Right lobe of liver (tissue), 6 donors: ENCODE results near the gene RGS9. TPM values are rescaled to one million over a fixed set of nuclear protein-coding genes. Genes with fewer than 3 reads are reported as not detected.
A peak's percentile ranks its signal among the peaks of the same experiment; 100 is the strongest.

Source experiments
- ATAC-seq, 4 donors: fragments of 200-7000 bp; cut with Tn5 transposase; one replicate each; pipeline ENCODE4 v1.9.1; 2020; ENCODE audit warnings: mild to moderate bottlenecking in 4 of 4, moderate library complexity in 4 of 4
- DNase-seq, 3 donors: peaks; one replicate each; pipeline ENCODE4 v3.0.0-alpha.2; 2020
- H3K27ac ChIP-seq, 3 donors: fragments of 200-600 bp; one replicate each; pipeline ENCODE4 v1.8.0; 2022
- H3K27me3 ChIP-seq, 2 donors: fragments of 200-600 bp; one replicate each; pipeline ENCODE4 v1.8.0; 2022
- H3K36me3 ChIP-seq, 4 donors: fragments of 200-600 bp; sonication (generic) in 1 of 4; one replicate each; pipeline versions ENCODE4 v1.5.1 to v1.8.0; 2017 to 2022; ENCODE audit warnings: control low read depth in 1 of 4
- H3K4me1 ChIP-seq, 4 donors: fragments of 200-600 bp; sonication (generic) in 1 of 4; one replicate each; pipeline versions ENCODE4 v1.5.1 to v1.8.0; 2017 to 2022; ENCODE audit warnings: control low read depth in 1 of 4
- H3K4me3 ChIP-seq, 3 donors: fragments of 200-600 bp; one replicate each; pipeline ENCODE4 v1.8.0; 2022
- H3K9me3 ChIP-seq, 4 donors: fragments of 200-600 bp; sonication (generic) in 1 of 4; one replicate each; pipeline versions ENCODE4 v1.5.1 to v1.8.0; 2017 to 2022; ENCODE audit warnings: control low read depth in 1 of 4
- POLR2A ChIP-seq: fragments of 450-650 bp; IDR thresholded peaks from one replicate; pipeline ENCODE4 v1.6.1; 2017; ENCODE audit warnings: antibody characterized with exemption, mild to moderate bottlenecking
- WGBS: methylation state at CpG from one replicate; pipeline ENCODE4 v1.1.6; 2018; ENCODE audit warnings: low coverage, low lambda C conversion rate; ENCODE audit not compliant: insufficient coverage; ENCODE audit errors: missing lambda C conversion rate; 5-methylcytosine and 5-hydroxymethylcytosine counted together
- intact Hi-C, 2 donors: fragments of 100-400 bp; cut with DNase I; formaldehyde crosslinking; loops; one replicate each; pipeline versions ENCODE4 v1.11.2 to v1.14.1; 2022
- total RNA-seq, 6 experiments: library from RNA; depleted of rRNA in 2 of 6; stranded (reverse); fragments of >200 nt in 2 of 6; fragmentation: NEBNext Ultra II Directional in 3 of 6; extraction: Animal tissue kit (Norgen Biotek cat#: 25700) in 3 of 6; gene quantifications; one replicate each; pipeline versions ENCODE4 v1.1.0 to v1.2.4, GENCODE V29; 2016 to 2023
- TF ChIP-seq, protein P1 (sequence below), 4 donors: fragments of 200-600 bp in 3 of 4; fragments of 450-650 bp in 1 of 4; IDR thresholded peaks; one replicate each; pipeline versions ENCODE4 v1.5.1 to v1.8.0; 2016 to 2022; ENCODE audit warnings: antibody characterized with exemption in 4 of 4, mild to moderate bottlenecking in 2 of 4
- donor health status: DM: no; HTN: yes; CAD: no.
- donor health status: DM: no; HTN: no; CAD: no.
- donor health status: DM: no; HTN: no; CAD: no.
- donor health status: DM: no; HTN: yes; CAD: no.
- donor health status: DM: no; HTN: yes; CAD: no.

The RGS9 gene
- total RNA-seq, 6 experiments from 2014 or later = 1.9 to 12.8 (median 5.7) TPM

DNA sequence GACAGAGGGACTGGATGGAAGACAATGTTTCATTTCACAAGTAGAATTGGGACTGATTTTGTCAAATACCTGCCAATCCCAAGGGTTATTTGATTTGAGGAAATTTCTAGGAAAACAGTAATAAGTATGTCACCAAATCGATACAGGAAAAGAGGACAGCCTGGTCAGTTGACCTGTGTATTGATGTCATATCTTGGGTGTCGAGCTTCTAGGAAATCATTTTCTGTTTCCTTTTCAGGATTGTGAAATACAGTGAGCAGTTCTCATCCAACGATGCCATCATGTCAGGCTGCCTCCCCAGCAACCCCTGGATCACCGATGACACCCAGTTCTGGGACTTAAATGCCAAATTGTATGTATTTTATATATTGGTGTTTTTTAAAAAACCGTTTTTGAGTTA lies 56.1 kb downstream of the RGS9 start:
- H3K27ac ChIP-seq = peak overlapping the region in 2 of 3 donors; percentile 9 to 35
- TF ChIP-seq POLR2A = no peak
- TF ChIP-seq, protein P1, sequence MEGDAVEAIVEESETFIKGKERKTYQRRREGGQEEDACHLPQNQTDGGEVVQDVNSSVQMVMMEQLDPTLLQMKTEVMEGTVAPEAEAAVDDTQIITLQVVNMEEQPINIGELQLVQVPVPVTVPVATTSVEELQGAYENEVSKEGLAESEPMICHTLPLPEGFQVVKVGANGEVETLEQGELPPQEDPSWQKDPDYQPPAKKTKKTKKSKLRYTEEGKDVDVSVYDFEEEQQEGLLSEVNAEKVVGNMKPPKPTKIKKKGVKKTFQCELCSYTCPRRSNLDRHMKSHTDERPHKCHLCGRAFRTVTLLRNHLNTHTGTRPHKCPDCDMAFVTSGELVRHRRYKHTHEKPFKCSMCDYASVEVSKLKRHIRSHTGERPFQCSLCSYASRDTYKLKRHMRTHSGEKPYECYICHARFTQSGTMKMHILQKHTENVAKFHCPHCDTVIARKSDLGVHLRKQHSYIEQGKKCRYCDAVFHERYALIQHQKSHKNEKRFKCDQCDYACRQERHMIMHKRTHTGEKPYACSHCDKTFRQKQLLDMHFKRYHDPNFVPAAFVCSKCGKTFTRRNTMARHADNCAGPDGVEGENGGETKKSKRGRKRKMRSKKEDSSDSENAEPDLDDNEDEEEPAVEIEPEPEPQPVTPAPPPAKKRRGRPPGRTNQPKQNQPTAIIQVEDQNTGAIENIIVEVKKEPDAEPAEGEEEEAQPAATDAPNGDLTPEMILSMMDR (IDR thresholded peaks at IDR 0.05) = no peak
- intact Hi-C loops = no loop called here
- H3K4me1 ChIP-seq = peaks cover 0 to 27% (median 11%) of the 10 kb centered on the region in 4 donors
- no peaks in the 10 kb centered on the region for H3K9me3 ChIP-seq
- no peak overlapping the region for H3K4me3 ChIP-seq
- no peaks in the 10 kb centered on the region for H3K27me3 ChIP-seq
- peak; percentile 55 to 79 (median 67) for ATAC-seq
- no peaks in the 10 kb centered on the region for H3K36me3 ChIP-seq
- DNase-seq = peak in 1 of 3 donors; percentile 44
- 13% methylated on average over 5 of the region's 5 CpGs for WGBS

DNA sequence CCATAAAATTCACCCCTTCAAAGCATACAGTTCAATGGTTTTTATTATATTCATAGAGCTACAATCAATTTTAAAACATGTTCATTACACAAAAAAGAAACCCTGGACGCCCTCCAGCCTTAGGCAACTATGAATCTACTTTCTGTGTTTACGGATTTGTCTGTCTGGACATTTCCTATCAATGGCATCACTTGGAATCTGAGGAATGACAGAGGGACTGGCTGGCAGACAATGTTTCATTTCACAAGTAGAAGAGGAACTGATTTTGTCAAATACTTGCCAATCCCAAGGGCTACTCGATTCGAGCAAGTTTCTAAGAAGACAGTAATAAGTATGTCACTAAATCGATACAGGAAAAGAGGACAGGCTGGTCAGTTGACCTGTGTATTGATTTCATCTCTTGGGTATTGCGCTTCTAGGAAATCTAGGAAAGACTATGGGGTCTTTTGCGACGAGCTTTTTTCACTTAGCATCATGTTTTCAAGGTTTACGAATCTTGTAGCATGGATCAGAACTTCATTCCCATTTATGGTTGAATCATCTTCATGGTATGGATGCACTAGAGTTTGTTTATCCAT lies 56.6 kb downstream of the RGS9 start:
- WGBS = 42% methylated on average over 9 of the region's 9 CpGs
- intact Hi-C loops = no loop called here
- Histone ChIP-seq H3K4me3 (no peak overlapping the region), H3K27me3 (no peaks in the 10 kb centered on the region), H3K36me3 (no peaks in the 10 kb centered on the region), H3K9me3 (no peaks in the 10 kb centered on the region), H3K4me1 (peaks cover 0 to 27% (median 11%) of the 10 kb centered on the region in 4 donors), H3K27ac (peak overlapping the region in 2 of 3 donors; percentile 9 to 35)
- ATAC-seq = peak in 3 of 4 donors; percentile 13 to 35 (median 30)
- no peak for DNase-seq
- no peak for TF ChIP-seq POLR2A
- TF ChIP-seq, protein P1 (IDR thresholded peaks at IDR 0.05) = no peak

DNA sequence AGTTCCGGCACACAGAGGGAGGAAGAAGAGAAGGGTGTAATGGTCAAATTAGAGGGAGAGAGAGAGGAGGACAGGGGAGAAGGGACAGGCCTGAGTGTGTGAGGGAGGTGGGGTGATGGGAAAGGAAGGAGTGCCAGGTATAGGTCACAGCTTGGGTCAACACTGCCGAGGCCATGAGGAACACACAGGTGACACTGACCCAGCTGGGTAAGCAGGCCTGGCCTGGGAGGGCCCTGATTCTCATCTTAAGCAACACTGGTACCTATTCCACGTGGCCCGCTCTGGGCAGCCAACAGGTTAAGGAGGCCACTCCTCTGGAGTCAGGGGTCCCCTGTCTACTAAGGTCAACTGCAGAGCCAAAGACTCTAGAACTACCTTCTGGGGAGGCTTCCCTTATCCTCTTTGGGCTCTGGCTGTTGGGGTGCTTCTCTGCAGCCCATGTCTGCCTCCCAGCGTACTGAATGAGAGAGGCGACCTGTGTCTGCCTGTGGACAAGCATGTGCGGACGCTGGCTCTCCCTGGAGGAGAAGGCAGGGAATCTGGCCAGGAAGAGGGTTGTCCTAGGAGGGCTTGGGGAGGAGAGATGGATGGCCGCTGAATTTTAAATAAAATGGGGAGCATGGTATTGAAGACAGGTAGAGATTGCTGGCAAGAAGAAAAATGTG lies 57.6 kb downstream of the RGS9 start:
- H3K27ac ChIP-seq = no peak overlapping the region
- TF ChIP-seq, protein P1 (IDR thresholded peaks at IDR 0.05) = no peak
- TF ChIP-seq POLR2A = no peak
- H3K4me1 ChIP-seq = peaks cover 0 to 27% (median 11%) of the 10 kb centered on the region in 4 donors
- no peaks in the 10 kb centered on the region for H3K27me3 ChIP-seq
- H3K36me3 ChIP-seq = no peaks in the 10 kb centered on the region
- DNase-seq = peak in 2 of 3 donors; percentile 63 to 70
- H3K4me3 ChIP-seq = no peak overlapping the region
- H3K9me3 ChIP-seq = no peaks in the 10 kb centered on the region
- intact Hi-C loops = no loop called here
- peak; percentile 34 to 78 (median 69) for ATAC-seq
- WGBS = 78% methylated on average over 3 of the region's 9 CpGs

DNA sequence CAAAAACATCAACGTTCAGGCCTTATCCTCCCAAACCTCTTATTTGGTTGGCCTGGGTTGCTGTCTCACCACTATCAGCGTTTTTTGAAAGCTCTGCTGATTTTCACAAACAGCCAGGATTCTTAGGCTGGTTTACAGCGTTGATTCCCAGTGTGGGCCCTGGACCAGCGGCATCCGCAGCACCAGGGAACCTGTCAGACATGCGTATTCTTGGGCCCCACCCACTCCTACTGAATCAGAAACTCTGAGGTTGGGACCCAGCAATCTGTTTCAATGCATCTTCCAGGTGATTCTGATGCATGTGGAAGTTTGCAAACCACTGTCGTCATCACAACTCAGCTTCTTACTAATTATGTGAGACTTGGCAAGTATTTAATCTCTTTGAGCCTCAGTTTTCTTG lies 58.5 kb downstream of the RGS9 start:
- Histone ChIP-seq H3K9me3 (no peaks in the 10 kb centered on the region), H3K4me3 (no peak overlapping the region), H3K27me3 (no peaks in the 10 kb centered on the region), H3K36me3 (no peaks in the 10 kb centered on the region), H3K4me1 (peaks cover 0 to 27% (median 11%) of the 10 kb centered on the region in 4 donors), H3K27ac (no peak overlapping the region)
- intact Hi-C loops = no loop called here
- ATAC-seq (no peak), DNase-seq (no peak)
- TF ChIP-seq, protein P1 (IDR thresholded peaks at IDR 0.05) = no peak
- TF ChIP-seq POLR2A = no peak
- 56% methylated on average over 2 of the region's 7 CpGs for WGBS
